Gastrocnemius medialis (tissue), 4 donors: ENCODE measurements around the gene FBXL7.

Source experiments
- CTCF ChIP-seq, 5 experiments: fragments of 450-650 bp in 3 of 5; fragments of 200-600 bp in 2 of 5; sonication (generic) in 2 of 5; IDR thresholded peaks in 4 of 5; conservative IDR thresholded peaks in 1 of 5; 1 replicate in 4 of 5; 2 replicates in 1 of 5; pipeline ENCODE4 v1.5.1; 2016 to 2019; ENCODE audit warnings: antibody characterized with exemption in 5 of 5, mild to moderate bottlenecking in 3 of 5, moderate library complexity in 3 of 5
- POLR2A ChIP-seq, 2 donors: fragments of 450-650 bp; IDR thresholded peaks; one replicate each; pipeline ENCODE4 v1.6.1; 2017; ENCODE audit warnings: antibody characterized with exemption in 2 of 2, mild to moderate bottlenecking in 2 of 2, moderate library complexity in 2 of 2

DNA sequence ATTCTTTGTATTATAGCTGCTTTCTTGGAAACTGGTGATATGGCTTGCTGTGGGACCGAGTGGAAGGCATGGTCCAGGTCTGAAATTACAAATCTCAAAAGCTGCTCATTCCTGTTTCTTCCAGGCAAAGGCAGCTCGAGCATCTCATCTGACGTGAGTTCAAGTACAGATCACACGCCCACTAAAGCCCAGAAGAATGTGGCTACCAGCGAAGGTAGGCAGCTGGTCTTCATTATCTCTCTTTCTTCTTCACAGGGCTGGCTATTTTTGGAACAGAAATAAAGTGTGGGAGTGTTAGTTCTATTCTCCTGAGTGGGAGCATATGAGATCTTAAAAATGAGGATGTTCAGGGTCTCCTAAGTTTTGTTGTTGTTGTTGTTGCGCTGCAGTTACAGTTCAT, 115.9 kb downstream of the FBXL7 start:
- TF ChIP-seq CTCF (IDR thresholded peaks at IDR 0.05 in 4 of 5, conservative IDR thresholded peaks at IDR 0.05 in 1 of 5), result no peak
- TF ChIP-seq POLR2A (IDR thresholded peaks at IDR 0.05), result no peak
